AG04450 (cell line): Measurements from ENCODE around the gene CATSPERZ. TPM values are rescaled to one million over a fixed set of nuclear protein-coding genes. Genes with fewer than 3 reads are reported as not detected.

ENCODE experiments used
- CTCF ChIA-PET: fragments of 300-600, 350-600 bp; formaldehyde crosslinking; extraction: SDS; loops from one replicate; lab custom pipeline; 2022; ENCODE audit warnings: antibody characterized with exemption, inconsistent platforms; lab: Charles Lee
- POLR2A ChIA-PET: fragments of 350-600 bp; formaldehyde crosslinking; extraction: SDS; loops from one replicate; lab custom pipeline; 2021; ENCODE audit warnings: antibody characterized with exemption, inconsistent platforms; lab: Yijun Ruan, JAX
- DNase-seq: peaks from one replicate; pipeline ENCODE4 v3.0.0-alpha.2; 2011; ENCODE audit warnings: low read depth, low spot score
- H3K27ac ChIP-seq: one replicate; pipeline ENCODE4 v1.5.1; 2012; ENCODE audit warnings: low read depth, low read length, control low read depth
- H3K27me3 ChIP-seq: one replicate; pipeline ENCODE4 v1.6.0; 2012; ENCODE audit warnings: low read length; ENCODE audit not compliant: control insufficient read depth, insufficient read depth
- H3K4me3 ChIP-seq: 2 replicates; pipeline ENCODE4 v1.5.1; 2011; ENCODE audit warnings: mild to moderate bottlenecking, low read depth, low read length, control low read depth
- H3K9me3 ChIP-seq: 2 replicates; pipeline ENCODE4 v1.5.1; 2012; ENCODE audit warnings: low read length; ENCODE audit not compliant: control insufficient read depth, insufficient read depth
- CTCF ChIP-seq: IDR thresholded peaks from 2 replicates; pipeline ENCODE4 v1.5.1; 2011; ENCODE audit warnings: low read depth, low read length, control low read depth, inconsistent platforms
- polyA plus RNA-seq: library from polyadenylated mRNA; depleted of rRNA; stranded (reverse); fragments of >200 nt; gene quantifications from 2 replicates; pipeline ENCODE4 v1.2.3, GENCODE V29; 2011

The CATSPERZ gene
- polyA plus RNA-seq, 1 experiment, result not detected

- Histone ChIP-seq H3K27ac (no peak overlapping the region), H3K4me3 (no peak overlapping the region), H3K27me3 (no peaks in the 10 kb centered on the region), H3K9me3 (no peaks in the 10 kb centered on the region)
- no peak for TF ChIP-seq CTCF
- CTCF ChIA-PET, result interaction anchor here (1.8 kb wide), 1 partner anchor 26 kb away, joined by 13 read pairs; no protein-coding TSS in a partner anchor
- POLR2A ChIA-PET, result no interaction called here
- DNase-seq, result no peak
These were observed 21.5 kb upstream of the CATSPERZ start for GRCh38 chr11:64278576-64279190.

GRCh38 chr11:64281957-64282770 is 18.0 kb upstream of the CATSPERZ start:
- Histone ChIP-seq H3K27ac (no peak overlapping the region), H3K27me3 (no peaks in the 10 kb centered on the region), H3K9me3 (no peaks in the 10 kb centered on the region), H3K4me3 (no peak overlapping the region)
- ChIA-PET POLR2A (interaction anchor here (0.6 kb wide), 2 partner anchors 12 to 112 kb away, joined by 6 to 10 read pairs; no protein-coding TSS in a partner anchor), CTCF (interaction anchor here (0.6 to 12.0 kb wide), 3 partner anchors 20 to 600 kb away, joined by 3 to 124 read pairs (median 11); partner anchors contain the start of gene CATSPERZ)
- TF ChIP-seq CTCF, result no peak
- no peak for DNase-seq

- no peak for TF ChIP-seq CTCF
- POLR2A ChIA-PET, result interaction anchor here (0.9 to 3.7 kb wide), 2 partner anchors 12 to 42 kb away, joined by 3 to 28 read pairs; partner anchors contain the start of gene FKBP2
- no peaks in the 10 kb centered on the region for H3K9me3 ChIP-seq
- no peak for DNase-seq
- CTCF ChIA-PET, result interaction anchor here (3.5 to 12.0 kb wide), 2 partner anchors 20 to 72 kb away, joined by 11 to 124 read pairs; partner anchors contain the start of gene CATSPERZ
- no peak overlapping the region for H3K4me3 ChIP-seq
- no peak overlapping the region for H3K27ac ChIP-seq
- H3K27me3 ChIP-seq, result no peaks in the 10 kb centered on the region
These were observed 17.1 kb upstream of the CATSPERZ start for GRCh38 chr11:64283092-64283491.

- no peak for TF ChIP-seq CTCF
These were observed 15.9 kb upstream of the CATSPERZ start, which contains the start of gene BAD for GRCh38 chr11:64284048-64284961. TSS of gene BAD (minus strand) at chr11:64284665. CDS start at chr11:64284368, 297 bp downstream.

More at GRCh38 chr11:64284048-64284961, 15.9 kb upstream of the CATSPERZ start, which contains the start of gene BAD:
- POLR2A ChIA-PET, result interaction anchor here (0.6 to 3.7 kb wide), 4 partner anchors 14 to 88 kb away, joined by 3 to 28 read pairs (median 6); partner anchors contain the start of gene FKBP2
- H3K27me3 ChIP-seq, result no peaks in the 10 kb centered on the region
- H3K4me3 ChIP-seq, result peak within 1 kb of the TSS; percentile 73
- DNase-seq, result peak; percentile 68
- H3K9me3 ChIP-seq, result no peaks in the 10 kb centered on the region
- CTCF ChIA-PET, result interaction anchor here (0.6 to 12.0 kb wide), 6 partner anchors 15 to 79 kb away, joined by 3 to 124 read pairs (median 4); partner anchors contain the start of gene CATSPERZ
- peak within 1 kb of the TSS; percentile 88 for H3K27ac ChIP-seq
